ENCODE data around the gene LDLRAD1.

The LDLRAD1 gene

GRCh38 chr1:53968125-53968513, 49.9 kb downstream of the LDLRAD1 start:
- no peak overlapping the region for H3K27ac ChIP-seq
- TF ChIP-seq CTCF (conservative IDR thresholded peaks at IDR 0.05) (no peak), ZFX (IDR thresholded peaks at IDR 0.05) (no peak)

GRCh38 chr1:53967409-53968124, 50.4 kb downstream of the LDLRAD1 start:
- H3K27ac ChIP-seq = no peak overlapping the region
- TF ChIP-seq ZFX (IDR thresholded peaks at IDR 0.05) (no peak), CTCF (conservative IDR thresholded peaks at IDR 0.05) (no peak)

GRCh38 chr1:53966794-53967193, 51.2 kb downstream of the LDLRAD1 start:
- no peak for TF ChIP-seq CTCF (conservative IDR thresholded peaks at IDR 0.05)
- TF ChIP-seq ZFX (IDR thresholded peaks at IDR 0.05) = no peak

GRCh38 chr1:53964109-53964508, 53.9 kb downstream of the LDLRAD1 start:
- no peak for TF ChIP-seq ZFX (IDR thresholded peaks at IDR 0.05)
- no peak for TF ChIP-seq CTCF (conservative IDR thresholded peaks at IDR 0.05)
- no peak overlapping the region for H3K27ac ChIP-seq

More at GRCh38 chr1:53966794-53967193, 51.2 kb downstream of the LDLRAD1 start:
- H3K27ac ChIP-seq = no peak overlapping the region

- TF ChIP-seq ZFX (IDR thresholded peaks at IDR 0.05) (no peak), CTCF (conservative IDR thresholded peaks at IDR 0.05) (no peak)
- no peak overlapping the region for H3K27ac ChIP-seq
Measured at GRCh38 chr1:53963460-53963859, 54.5 kb downstream of the LDLRAD1 start.

GRCh38 chr1:53962395-53962794, 55.6 kb downstream of the LDLRAD1 start:
- no peak for TF ChIP-seq ZFX (IDR thresholded peaks at IDR 0.05)
- no peak for TF ChIP-seq CTCF (conservative IDR thresholded peaks at IDR 0.05)
- H3K27ac ChIP-seq = no peak overlapping the region

GRCh38 chr1:53959664-53960250, 58.2 kb downstream of the LDLRAD1 start:
- no peak for TF ChIP-seq ZFX (IDR thresholded peaks at IDR 0.05)
- TF ChIP-seq CTCF (conservative IDR thresholded peaks at IDR 0.05) = peak; percentile 85
- no peak overlapping the region for H3K27ac ChIP-seq

Data from C4-2B (cell line).